Skeletal muscle tissue (tissue), 4 donors: Measurements from ENCODE around the gene HSP90AB1. TPM values are rescaled to one million over a fixed set of nuclear protein-coding genes. Genes with fewer than 3 reads are reported as not detected.
A peak's percentile ranks its signal among the peaks of the same experiment; 100 is the strongest.

ENCODE experiments used
- H3K27ac ChIP-seq: one replicate; pipeline ENCODE4 v1.7.0; 2013; ENCODE audit warnings: mild to moderate bottlenecking, low read depth, low read length, inconsistent platforms
- H3K27me3 ChIP-seq, 3 donors: one replicate each; pipeline ENCODE4 v1.7.0; 2013; ENCODE audit warnings: low read length in 3 of 3; ENCODE audit not compliant: control insufficient read depth in 3 of 3, insufficient read depth in 3 of 3
- H3K36me3 ChIP-seq, 3 donors: one replicate each; pipeline ENCODE4 v1.7.0; 2013; ENCODE audit warnings: low read length in 3 of 3; ENCODE audit not compliant: control insufficient read depth in 3 of 3, insufficient read depth in 3 of 3
- H3K4me1 ChIP-seq, 3 donors: one replicate each; pipeline ENCODE4 v1.7.0; 2013; ENCODE audit warnings: low read length in 3 of 3, mild to moderate bottlenecking in 3 of 3; ENCODE audit not compliant: control insufficient read depth in 3 of 3, insufficient read depth in 3 of 3
- H3K4me3 ChIP-seq, 3 donors: one replicate each; pipeline ENCODE4 v1.7.0; 2013; ENCODE audit warnings: low read length in 3 of 3
- H3K9ac ChIP-seq, 3 donors: one replicate each; pipeline ENCODE4 v1.7.0; 2013; ENCODE audit warnings: low read length in 3 of 3, mild to moderate bottlenecking in 3 of 3, moderate library complexity in 2 of 3, low read depth in 1 of 3
- H3K9me3 ChIP-seq, 3 donors: one replicate each; pipeline ENCODE4 v1.7.0; 2013; ENCODE audit warnings: low read length in 3 of 3; ENCODE audit not compliant: control insufficient read depth in 3 of 3
- total RNA-seq: library from RNA; depleted of rRNA; stranded (reverse); fragments of >200 nt; gene quantifications from one replicate; pipeline ENCODE4 v1.2.3, GENCODE V29; 2014
- donor health status: Osteomylitis.

Gene HSP90AB1
- total RNA-seq, 1 donor from 2014 or later = 474 TPM

DNA sequence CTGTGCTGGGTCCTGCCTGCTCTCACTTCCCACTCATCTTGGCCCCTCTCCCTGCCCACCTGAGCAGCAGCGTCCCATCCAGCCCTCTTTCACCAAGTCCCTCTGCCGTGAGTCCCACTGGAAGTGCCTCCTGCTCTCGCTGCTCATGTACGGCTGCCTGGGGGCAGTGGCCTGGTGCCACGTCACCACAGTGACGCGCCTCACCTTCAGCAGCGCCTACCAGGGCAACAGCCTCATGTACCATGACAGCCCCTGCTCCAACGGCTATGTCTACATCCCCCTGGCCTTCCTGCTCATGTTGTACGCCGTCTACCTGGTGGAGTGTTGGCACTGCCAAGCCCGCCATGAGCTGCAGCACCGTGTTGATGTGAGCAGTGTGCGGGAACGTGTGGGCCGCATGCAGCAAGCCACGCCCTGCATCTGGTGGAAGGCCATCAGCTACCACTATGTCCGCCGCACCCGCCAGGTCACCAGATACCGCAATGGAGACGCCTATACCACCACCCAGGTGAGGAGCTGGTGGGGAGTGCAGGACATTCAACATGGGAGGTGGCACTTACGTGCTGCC is 26.2 kb downstream of the HSP90AB1 start:
- Histone ChIP-seq H3K4me1 (peaks cover 0 to 5% (median 5%) of the 10 kb centered on the region in 3 donors), H3K9ac (no peak overlapping the region), H3K27me3 (peaks cover 61 to 78% (median 75%) of the 10 kb centered on the region in 3 donors), H3K9me3 (no peaks in the 10 kb centered on the region), H3K27ac (no peak overlapping the region), H3K36me3 (no peaks in the 10 kb centered on the region), H3K4me3 (no peak overlapping the region)

DNA sequence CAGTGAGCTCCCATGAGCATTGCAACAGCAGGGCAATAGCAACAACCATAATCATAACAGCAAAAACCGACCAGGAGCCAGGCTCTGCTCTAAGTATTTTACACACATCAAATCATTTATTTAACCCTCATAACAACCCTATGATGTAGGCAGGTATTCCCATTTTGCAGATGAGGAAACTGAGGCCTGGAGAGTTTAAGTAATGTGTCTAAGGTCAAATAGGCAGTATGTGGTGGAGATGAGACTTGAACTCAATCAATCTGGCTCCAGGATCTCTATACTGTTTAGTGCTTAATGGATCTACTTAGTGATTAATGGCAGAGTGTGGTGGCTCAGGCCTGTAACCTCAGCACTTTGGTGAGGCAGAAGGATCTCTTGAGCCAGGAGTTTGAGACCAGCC is 26.7 kb downstream of the HSP90AB1 start:
- H3K27me3 ChIP-seq = peaks cover 59 to 78% (median 71%) of the 10 kb centered on the region in 3 donors
- no peak overlapping the region for H3K9ac ChIP-seq

DNA sequence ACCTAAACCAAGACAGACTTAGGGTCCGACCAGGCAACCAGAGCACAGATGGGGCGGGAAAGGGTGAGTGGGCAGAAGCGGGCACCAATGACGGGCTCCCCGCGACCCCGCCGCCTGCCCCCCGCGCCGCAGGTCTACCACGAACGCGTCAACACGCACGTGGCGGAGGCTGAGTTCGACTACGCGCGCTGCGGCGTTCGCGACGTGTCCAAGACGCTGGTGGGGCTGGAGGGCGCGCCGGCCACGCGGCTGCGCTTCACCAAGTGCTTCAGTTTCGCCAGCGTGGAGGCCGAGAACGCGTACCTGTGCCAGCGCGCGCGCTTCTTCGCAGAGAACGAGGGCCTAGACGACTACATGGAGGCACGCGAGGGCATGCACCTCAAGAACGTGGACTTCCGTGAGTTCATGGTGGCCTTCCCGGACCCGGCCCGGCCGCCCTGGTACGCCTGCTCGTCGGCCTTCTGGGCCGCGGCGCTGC is 28.4 kb downstream of the HSP90AB1 start:
- Histone ChIP-seq H3K27ac (no peak overlapping the region), H3K27me3 (peaks cover 53 to 73% (median 69%) of the 10 kb centered on the region in 3 donors), H3K9me3 (no peaks in the 10 kb centered on the region), H3K9ac (peak overlapping the region in 1 of 3 donors; percentile 25), H3K4me1 (peaks cover 0 to 5% (median 5%) of the 10 kb centered on the region in 3 donors), H3K4me3 (peak overlapping the region in 1 of 3 donors; percentile 49), H3K36me3 (no peaks in the 10 kb centered on the region)

More for the DNA sequence above, 26.7 kb downstream of the HSP90AB1 start:
- Histone ChIP-seq H3K9me3 (no peaks in the 10 kb centered on the region), H3K27ac (no peak overlapping the region), H3K36me3 (no peaks in the 10 kb centered on the region), H3K4me1 (peaks cover 0 to 5% (median 5%) of the 10 kb centered on the region in 3 donors), H3K4me3 (no peak overlapping the region)

DNA sequence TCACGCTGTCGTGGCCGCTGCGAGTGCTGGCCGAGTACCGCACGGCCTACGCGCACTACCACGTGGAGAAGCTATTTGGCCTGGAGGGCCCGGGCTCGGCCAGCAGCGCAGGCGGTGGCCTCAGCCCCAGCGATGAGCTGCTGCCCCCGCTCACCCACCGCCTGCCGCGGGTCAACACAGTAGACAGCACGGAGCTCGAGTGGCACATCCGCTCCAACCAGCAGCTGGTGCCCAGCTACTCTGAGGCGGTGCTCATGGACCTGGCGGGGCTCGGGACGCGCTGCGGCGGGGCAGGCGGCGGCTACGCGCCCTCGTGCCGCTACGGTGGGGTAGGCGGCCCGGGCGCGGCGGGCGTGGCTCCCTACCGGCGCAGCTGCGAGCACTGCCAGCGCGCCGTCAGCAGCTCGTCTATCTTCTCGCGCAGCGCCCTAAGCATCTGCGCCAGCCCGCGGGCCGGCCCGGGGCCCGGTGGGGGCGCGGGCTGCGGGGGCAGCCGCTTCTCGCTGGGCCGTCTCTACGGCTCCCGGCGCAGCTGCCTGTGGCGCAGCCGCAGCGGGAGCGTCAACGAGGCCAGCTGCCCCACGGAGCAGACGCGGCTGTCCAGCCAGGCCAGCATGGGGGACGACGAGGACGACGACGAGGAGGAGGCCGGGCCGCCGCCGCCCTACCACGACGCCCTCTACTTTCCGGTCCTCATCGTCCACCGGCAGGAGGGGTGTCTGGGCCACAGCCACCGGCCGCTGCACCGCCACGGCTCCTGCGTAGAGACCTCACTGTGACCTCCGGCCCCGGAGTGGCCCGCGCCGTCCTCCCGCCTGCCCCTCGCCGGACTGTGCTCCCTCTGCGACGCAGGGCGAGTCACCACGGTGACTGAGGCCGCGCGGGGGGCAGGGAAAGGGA is 29.1 kb downstream of the HSP90AB1 start:
- Histone ChIP-seq H3K27me3 (peaks cover 58 to 72% (median 69%) of the 10 kb centered on the region in 3 donors), H3K4me3 (peak overlapping the region in 2 of 3 donors; percentile 49 to 52), H3K9me3 (no peaks in the 10 kb centered on the region), H3K27ac (no peak overlapping the region), H3K9ac (peak overlapping the region in 1 of 3 donors; percentile 25), H3K36me3 (no peaks in the 10 kb centered on the region), H3K4me1 (peaks cover 0 to 5% (median 5%) of the 10 kb centered on the region in 3 donors)

DNA sequence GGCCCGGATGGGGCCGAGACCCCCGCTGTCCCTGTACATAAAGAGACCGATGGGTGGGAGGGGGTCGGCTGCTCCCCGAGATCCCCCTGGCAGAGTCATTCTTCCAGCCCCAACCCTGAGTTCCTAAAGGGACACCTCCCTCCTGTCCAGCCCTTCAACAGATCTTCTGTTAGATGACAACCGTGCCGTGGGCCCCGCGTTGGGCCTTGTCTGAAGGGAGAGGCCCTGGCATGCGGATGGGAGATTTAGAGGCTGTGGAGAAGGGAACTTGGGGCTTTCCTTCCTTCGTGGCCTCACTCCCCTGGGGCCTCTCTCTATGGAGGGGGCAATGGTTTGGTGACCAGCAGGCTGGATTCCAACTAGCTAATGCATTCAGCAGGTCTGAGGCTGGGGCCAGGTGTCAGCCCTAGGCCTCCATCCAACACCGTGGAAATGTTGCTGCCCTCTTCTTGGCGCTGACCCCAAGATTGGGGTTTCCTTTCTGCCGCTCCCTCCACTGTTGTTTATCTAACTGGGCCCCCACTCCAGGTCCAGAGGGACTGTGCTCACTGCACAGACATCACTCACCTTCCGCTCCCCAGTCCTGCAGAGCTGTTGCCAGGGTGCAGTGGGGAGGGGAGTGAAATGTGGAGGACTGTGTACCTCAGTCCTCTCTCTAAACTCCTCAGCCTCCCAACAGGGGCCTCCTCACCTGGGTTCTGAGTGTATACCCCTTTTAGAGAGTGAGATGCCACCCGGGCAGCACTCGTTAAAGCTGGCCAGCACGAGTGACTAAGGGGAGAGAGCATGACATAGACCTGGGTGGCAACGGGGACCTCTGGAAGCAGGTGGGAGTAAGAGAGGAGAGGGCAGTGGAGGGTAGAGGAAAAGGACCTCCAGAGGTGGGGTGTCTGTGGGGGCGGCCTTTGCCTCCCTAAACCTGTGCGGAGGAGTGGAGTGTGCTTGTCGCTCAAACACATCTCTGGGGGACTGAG is 30.1 kb downstream of the HSP90AB1 start:
- H3K36me3 ChIP-seq = no peaks in the 10 kb centered on the region
- peaks cover 48 to 63% (median 60%) of the 10 kb centered on the region in 3 donors for H3K27me3 ChIP-seq
- peaks cover 0 to 5% (median 3%) of the 10 kb centered on the region in 3 donors for H3K4me1 ChIP-seq
- no peaks in the 10 kb centered on the region for H3K9me3 ChIP-seq
- H3K27ac ChIP-seq = no peak overlapping the region
- no peak overlapping the region for H3K9ac ChIP-seq
- H3K4me3 ChIP-seq = no peak overlapping the region

DNA sequence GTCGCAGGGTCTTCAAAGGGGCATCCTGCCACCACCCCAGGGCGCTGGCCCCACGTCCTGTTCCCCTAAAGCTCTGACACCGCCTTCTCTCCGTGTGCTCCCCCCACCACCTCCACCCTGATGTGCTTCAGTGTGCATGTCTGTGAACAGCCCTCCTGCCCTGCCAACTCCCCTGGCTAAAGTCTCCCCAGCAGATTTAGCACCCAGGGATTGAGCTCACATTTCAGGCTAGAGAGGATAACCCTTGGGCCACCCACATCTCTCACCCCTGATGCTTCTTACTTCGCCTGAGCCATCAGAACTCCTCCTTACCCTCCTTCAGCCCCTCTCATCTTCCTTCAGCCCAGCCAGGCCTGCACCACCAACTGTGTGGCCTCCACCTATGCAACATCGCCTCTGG is 30.9 kb downstream of the HSP90AB1 start:
- Histone ChIP-seq H3K4me3 (no peak overlapping the region), H3K4me1 (peaks cover 0 to 5% (median 3%) of the 10 kb centered on the region in 3 donors), H3K27ac (no peak overlapping the region), H3K27me3 (peaks cover 46 to 58% (median 54%) of the 10 kb centered on the region in 3 donors), H3K9me3 (no peaks in the 10 kb centered on the region), H3K9ac (no peak overlapping the region), H3K36me3 (no peaks in the 10 kb centered on the region)

DNA sequence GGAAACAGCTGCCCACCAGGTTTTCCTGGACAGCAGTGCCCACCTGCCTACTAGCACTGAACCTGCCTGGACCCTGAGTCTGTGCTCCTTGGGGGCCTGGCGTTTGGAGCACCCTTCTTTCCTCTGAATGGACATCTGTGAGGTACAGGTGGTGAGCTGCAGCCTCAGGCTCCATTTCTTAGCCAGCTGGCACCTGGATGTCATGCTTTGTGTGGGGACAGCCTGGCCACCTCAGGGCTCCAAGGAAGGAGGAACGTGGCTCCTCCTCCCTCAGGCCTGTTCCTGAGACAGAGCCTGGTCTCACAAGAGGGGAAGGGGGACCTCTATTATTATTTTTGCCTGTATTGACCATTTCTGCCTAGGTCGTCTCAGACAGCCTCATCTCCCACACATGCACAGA is 31.4 kb downstream of the HSP90AB1 start:
- H3K4me1 ChIP-seq = peaks cover 0 to 5% (median 3%) of the 10 kb centered on the region in 3 donors
- no peak overlapping the region for H3K27ac ChIP-seq
- H3K4me3 ChIP-seq = no peak overlapping the region
- no peaks in the 10 kb centered on the region for H3K36me3 ChIP-seq
- H3K9me3 ChIP-seq = no peaks in the 10 kb centered on the region
- peaks cover 43 to 56% (median 49%) of the 10 kb centered on the region in 3 donors for H3K27me3 ChIP-seq
- H3K9ac ChIP-seq = no peak overlapping the region

DNA sequence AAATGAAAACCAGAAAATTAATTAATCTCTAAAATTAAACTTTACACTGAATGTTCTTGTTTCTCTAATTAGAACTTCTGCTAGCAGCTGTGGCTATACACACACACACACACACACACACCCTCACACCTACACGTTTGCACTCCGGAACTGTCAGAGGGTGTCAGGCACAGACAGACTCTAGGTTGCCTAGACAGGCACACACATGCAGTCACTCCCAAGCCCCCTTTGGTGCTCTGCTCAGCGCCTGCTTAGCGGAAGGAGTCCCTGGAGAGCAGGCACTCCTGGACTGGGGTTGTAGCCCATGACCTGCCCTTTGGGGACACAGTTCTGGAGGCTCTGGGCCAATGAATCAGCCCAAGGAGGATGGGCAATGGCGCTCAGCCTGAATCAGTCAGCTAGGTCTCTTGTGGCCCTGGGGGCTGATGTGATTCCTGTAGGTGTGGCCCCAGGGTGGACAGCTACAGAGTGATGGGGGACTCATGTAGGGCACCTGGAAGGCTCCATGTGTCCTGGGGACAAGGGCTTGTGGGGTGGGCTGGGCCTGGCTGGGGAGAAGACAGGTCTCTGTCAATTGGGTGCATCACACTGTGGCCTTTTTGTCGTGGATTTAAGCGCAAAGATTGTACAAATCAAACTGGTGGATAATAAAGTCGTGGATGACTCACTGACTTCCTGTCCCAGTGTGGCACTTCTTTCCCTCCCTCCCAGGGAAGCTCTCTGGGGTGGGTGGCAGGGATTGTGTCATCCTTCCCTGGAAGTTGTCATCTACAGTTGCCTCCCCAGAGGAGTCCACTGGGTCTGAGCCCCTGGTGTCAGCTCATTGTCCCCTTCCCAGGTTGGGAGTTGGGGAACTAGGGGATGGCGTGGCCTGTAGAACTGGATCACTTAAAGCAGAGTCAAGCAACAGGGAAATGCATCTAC is 32.1 kb downstream of the HSP90AB1 start:
- Histone ChIP-seq H3K27ac (no peak overlapping the region), H3K9me3 (no peaks in the 10 kb centered on the region), H3K27me3 (peaks cover 42 to 52% (median 42%) of the 10 kb centered on the region in 3 donors), H3K36me3 (no peaks in the 10 kb centered on the region), H3K4me1 (peaks cover 0 to 5% (median 3%) of the 10 kb centered on the region in 3 donors), H3K4me3 (no peak overlapping the region), H3K9ac (no peak overlapping the region)
